Left lung (tissue), 10 donors: ENCODE data around the gene TFIP11. TPM values are rescaled to one million over a fixed set of nuclear protein-coding genes. Genes with fewer than 3 reads are reported as not detected.

ENCODE experiments used
- ATAC-seq: fragments of 200-7000 bp; cut with Tn5 transposase; one replicate; pipeline ENCODE4 v1.9.1; 2020; ENCODE audit warnings: moderate library complexity
- DNase-seq, 4 donors: peaks; one replicate each; pipeline ENCODE4 v3.0.0-alpha.2; 2013 to 2020
- H3K27ac ChIP-seq, 2 donors: fragments of 200-600 bp; sonication (generic) in 1 of 2; one replicate each; pipeline versions ENCODE4 v1.5.0 to v1.8.0; 2020 to 2021
- H3K27me3 ChIP-seq, 2 donors: fragments of 200-600 bp; sonication (generic) in 1 of 2; one replicate each; pipeline versions ENCODE4 v1.5.0 to v1.8.0; 2020 to 2021
- H3K36me3 ChIP-seq, 2 donors: fragments of 200-600 bp; sonication (generic) in 1 of 2; one replicate each; pipeline versions ENCODE4 v1.5.0 to v1.8.0; 2020 to 2021
- H3K4me1 ChIP-seq, 2 donors: fragments of 200-600 bp; one replicate each; pipeline ENCODE4 v1.8.0; 2021
- H3K4me3 ChIP-seq, 2 donors: fragments of 200-600 bp; sonication (generic) in 1 of 2; one replicate each; pipeline versions ENCODE4 v1.5.0 to v1.8.0; 2020 to 2021; ENCODE audit warnings: mild to moderate bottlenecking in 1 of 2
- H3K9me3 ChIP-seq, 2 donors: fragments of 200-600 bp; sonication (generic) in 1 of 2; one replicate each; pipeline versions ENCODE4 v1.5.0 to v1.8.0; 2020 to 2021
- CTCF ChIP-seq, 2 donors: fragments of 200-600 bp; sonication (generic) in 1 of 2; IDR thresholded peaks; one replicate each; pipeline versions ENCODE4 v1.5.0 to v1.8.0; 2021; ENCODE audit warnings: antibody characterized with exemption in 2 of 2
- intact Hi-C, 2 donors: fragments of 100-400 bp; cut with DNase I; formaldehyde crosslinking; loops; one replicate each; pipeline versions ENCODE4 v1.11.2 to v1.14.2; 2022
- microRNA-seq, 2 donors: library from miRNA; unstranded; fragments of <30 nt; microRNA quantifications; one replicate each; pipeline ENCODE4, GENCODE V29; 2019
- polyA plus RNA-seq, 6 donors: library from polyadenylated mRNA; unstranded; fragments of 120-200 nt; gene quantifications; one replicate each; pipeline ENCODE4 v1.2.1, GENCODE V29; 2013; ENCODE audit not compliant: insufficient read length in 6 of 6
- total RNA-seq, 2 donors: library from RNA; stranded (reverse); fragmentation: NEBNext Ultra II Directional; extraction: Animal tissue kit (Norgen Biotek cat#: 25700); gene quantifications; one replicate each; pipeline ENCODE4 v1.2.1, GENCODE V29; 2021
- donor health status: DM: no; HTN: yes; CAD: no.
- donor health status: DM: no; HTN: no; CAD: no.

Gene TFIP11
- total and polyA plus RNA-seq, 8 donors: 32.1 to 39.9 (median 36.8) TPM

- Histone ChIP-seq H3K9me3 (no peaks in the 10 kb centered on the region), H3K36me3 (peaks cover 0 to under 1% of the 10 kb centered on the region in 2 donors), H3K4me1 (no peaks in the 10 kb centered on the region), H3K27me3 (no peaks in the 10 kb centered on the region), H3K27ac (no peak overlapping the region), H3K4me3 (no peak overlapping the region)
- ATAC-seq (no peak), DNase-seq (peak in 1 of 4 donors; percentile 7)
- no peak for TF ChIP-seq CTCF (IDR thresholded peaks at IDR 0.05)
- intact Hi-C loops: no loop called here
Measured at GRCh38 chr22:26444777-26445176, 67.5 kb downstream of the TFIP11 start.

- no peaks in the 10 kb centered on the region for H3K27me3 ChIP-seq
- H3K27ac ChIP-seq: no peak overlapping the region
- no peak overlapping the region for H3K4me3 ChIP-seq
- no peaks in the 10 kb centered on the region for H3K36me3 ChIP-seq
- intact Hi-C loops: no loop called here
- H3K9me3 ChIP-seq: no peaks in the 10 kb centered on the region
- H3K4me1 ChIP-seq: no peaks in the 10 kb centered on the region
- no peak for TF ChIP-seq CTCF (IDR thresholded peaks at IDR 0.05)
- no peak for DNase-seq
- no peak for ATAC-seq
Measured at GRCh38 chr22:26443901-26444690, 68.2 kb downstream of the TFIP11 start.

GRCh38 chr22:26442086-26442756 is 70.1 kb downstream of the TFIP11 start:
- no peaks in the 10 kb centered on the region for H3K36me3 ChIP-seq
- ATAC-seq: no peak
- H3K27ac ChIP-seq: no peak overlapping the region
- no peak overlapping the region for H3K4me3 ChIP-seq
- H3K9me3 ChIP-seq: no peaks in the 10 kb centered on the region
- intact Hi-C loops: no loop called here
- DNase-seq: no peak
- no peaks in the 10 kb centered on the region for H3K27me3 ChIP-seq
- no peak for TF ChIP-seq CTCF (IDR thresholded peaks at IDR 0.05)
- no peaks in the 10 kb centered on the region for H3K4me1 ChIP-seq

Small RNAs within 50 kb of the gene (microRNA-seq; reads per million reads assigned to microRNA genes)
- gene MIR548J: 2.7 to 5.7 reads per million in 2 donors

Other genes starting within 250 kb of the TFIP11 start
- 1 to 10 TPM; 1.3 to 2.1 TPM for gene ASPHD2, start 83.2 kb downstream of the TFIP11 start, total RNA-seq
- gene ASPHD2, start 83.2 kb downstream of the TFIP11 start, polyA plus RNA-seq: under 1 TPM; 0.38 to 0.74 (median 0.55) TPM
- gene HPS4, start 28.7 kb downstream of the TFIP11 start, total RNA-seq: 10 to 100 TPM; 25.4 to 30.1 TPM
- 10 to 100 TPM; 31.0 to 40.7 (median 35.0) TPM for gene HPS4, start 28.7 kb downstream of the TFIP11 start, polyA plus RNA-seq
- gene SRRD, start 28.6 kb downstream of the TFIP11 start, total RNA-seq: 10 to 100 TPM; 18.5 to 19.2 TPM
- gene SRRD, start 28.6 kb downstream of the TFIP11 start, polyA plus RNA-seq: 10 to 100 TPM; 25.9 to 33.1 (median 30.0) TPM
- 10 to 100 TPM; 51.4 to 69.0 TPM for gene TPST2, start 77.7 kb upstream of the TFIP11 start, total RNA-seq
- 10 to 100 TPM; 23.3 to 30.9 (median 28.4) TPM for gene TPST2, start 77.7 kb upstream of the TFIP11 start, polyA plus RNA-seq
- gene CRYBB1, start 105.6 kb upstream of the TFIP11 start, total RNA-seq: 1 to 10 TPM; 1.0 to 1.3 TPM
- gene CRYBB1, start 105.6 kb upstream of the TFIP11 start, polyA plus RNA-seq: 1 to 10 TPM in 4 of 6 donors, under 1 TPM in 2; 0.79 to 1.5 (median 1.1) TPM
- not detected for gene CRYBA4, start 109.5 kb upstream of the TFIP11 start, total RNA-seq
- gene CRYBA4, start 109.5 kb upstream of the TFIP11 start, polyA plus RNA-seq: under 1 TPM; 0.21 to 0.87 (median 0.43) TPM
- gene MIAT, start 145.1 kb upstream of the TFIP11 start, total RNA-seq: 10 to 100 TPM in 1 of 2 donors, 1 to 10 TPM in 1; 1.7 to 11.2 TPM
- 1 to 10 TPM; 2.3 to 3.0 (median 2.8) TPM for gene MIAT, start 145.1 kb upstream of the TFIP11 start, polyA plus RNA-seq